Omental fat pad (tissue), 4 donors: ENCODE data around the gene PRORP. TPM values are rescaled to one million over a fixed set of nuclear protein-coding genes. Genes with fewer than 3 reads are reported as not detected.

Source experiments
- ATAC-seq: fragments of 150-250 bp; one replicate; pipeline ENCODE4 v1.9.1; 2016; ENCODE audit warnings: mild to moderate bottlenecking, moderate library complexity; ENCODE audit not compliant: low FRiP score
- DNase-seq: peaks from one replicate; pipeline ENCODE4 v3.0.0-alpha.2; 2019; ENCODE audit warnings: low spot score
- total RNA-seq, 4 donors: library from RNA; depleted of rRNA; stranded (reverse); fragments of >200 nt; gene quantifications; one replicate each; pipeline ENCODE4 v1.1.0, GENCODE V29; 2016
- TF ChIP-seq, protein P1 (sequence below), 3 donors: fragments of 450-650 bp; IDR thresholded peaks; one replicate each; pipeline ENCODE4 v1.5.1; 2016 to 2017; ENCODE audit warnings: antibody characterized with exemption in 3 of 3, mild to moderate bottlenecking in 3 of 3, moderate library complexity in 2 of 3

PRORP gene
- total RNA-seq, 4 donors from 2014 or later: 19.4 to 31.4 (median 24.1) TPM

GRCh38 chr14:35117112-35117511 lies 5.2 kb upstream of the PRORP start:
- TF ChIP-seq, protein P1, sequence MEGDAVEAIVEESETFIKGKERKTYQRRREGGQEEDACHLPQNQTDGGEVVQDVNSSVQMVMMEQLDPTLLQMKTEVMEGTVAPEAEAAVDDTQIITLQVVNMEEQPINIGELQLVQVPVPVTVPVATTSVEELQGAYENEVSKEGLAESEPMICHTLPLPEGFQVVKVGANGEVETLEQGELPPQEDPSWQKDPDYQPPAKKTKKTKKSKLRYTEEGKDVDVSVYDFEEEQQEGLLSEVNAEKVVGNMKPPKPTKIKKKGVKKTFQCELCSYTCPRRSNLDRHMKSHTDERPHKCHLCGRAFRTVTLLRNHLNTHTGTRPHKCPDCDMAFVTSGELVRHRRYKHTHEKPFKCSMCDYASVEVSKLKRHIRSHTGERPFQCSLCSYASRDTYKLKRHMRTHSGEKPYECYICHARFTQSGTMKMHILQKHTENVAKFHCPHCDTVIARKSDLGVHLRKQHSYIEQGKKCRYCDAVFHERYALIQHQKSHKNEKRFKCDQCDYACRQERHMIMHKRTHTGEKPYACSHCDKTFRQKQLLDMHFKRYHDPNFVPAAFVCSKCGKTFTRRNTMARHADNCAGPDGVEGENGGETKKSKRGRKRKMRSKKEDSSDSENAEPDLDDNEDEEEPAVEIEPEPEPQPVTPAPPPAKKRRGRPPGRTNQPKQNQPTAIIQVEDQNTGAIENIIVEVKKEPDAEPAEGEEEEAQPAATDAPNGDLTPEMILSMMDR (IDR thresholded peaks at IDR 0.05): no peak
- ATAC-seq: no peak

DNA sequence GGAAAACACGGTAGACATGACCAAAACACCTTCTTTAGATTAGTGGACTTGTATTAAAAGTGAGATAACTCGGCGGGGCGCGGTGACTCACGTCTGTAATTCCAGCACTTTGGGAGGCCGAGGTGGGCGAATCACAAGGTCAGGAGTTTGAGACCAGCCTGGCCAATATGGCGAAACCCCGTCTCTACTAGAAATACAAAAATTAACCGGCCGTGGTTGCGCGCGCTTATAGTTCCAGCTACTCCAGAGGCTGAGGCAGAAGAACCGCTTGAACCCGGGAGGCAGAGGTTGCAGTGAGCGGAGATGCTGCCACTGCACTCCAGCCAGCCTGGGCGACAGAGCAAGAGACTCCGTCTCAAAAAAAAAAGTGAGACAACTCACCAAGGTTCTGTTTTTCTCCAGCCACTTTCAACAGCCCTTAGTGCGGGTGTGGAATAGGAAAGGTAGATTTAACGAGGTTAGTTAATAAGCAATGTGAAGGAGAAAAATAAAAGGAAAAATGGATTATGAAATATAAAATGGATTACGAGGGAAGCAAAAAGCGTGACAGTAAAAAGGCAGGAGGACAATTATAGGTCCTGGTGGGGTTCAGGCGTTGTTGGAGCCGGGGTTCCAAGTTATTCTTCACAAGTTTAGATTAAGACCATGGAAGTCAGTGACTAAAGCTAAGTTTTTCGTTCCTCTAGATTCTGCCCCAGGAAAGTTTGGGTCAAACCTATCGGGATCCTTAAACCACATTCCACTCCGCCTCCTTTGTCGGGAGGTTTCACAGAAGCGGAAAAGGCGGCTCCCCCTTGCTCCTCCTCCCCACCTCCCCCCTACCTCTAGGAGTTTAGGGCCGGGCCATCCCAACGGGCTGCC lies 1.1 kb upstream of the PRORP start:
- ATAC-seq (no peak), DNase-seq (no peak)
- TF ChIP-seq, protein P1 (IDR thresholded peaks at IDR 0.05): no peak

More at GRCh38 chr14:35117112-35117511, 5.2 kb upstream of the PRORP start:
- no peak for DNase-seq

GRCh38 chr14:35122696-35123387 lies 490 bp downstream of the PRORP start:
- ATAC-seq (peak; percentile 20), DNase-seq (no peak)
- TF ChIP-seq, protein P1 (IDR thresholded peaks at IDR 0.05): no peak

GRCh38 chr14:35123388-35123703 lies 994 bp downstream of the PRORP start:
- TF ChIP-seq, protein P1 (IDR thresholded peaks at IDR 0.05): no peak
- ATAC-seq (no peak), DNase-seq (no peak)

DNA sequence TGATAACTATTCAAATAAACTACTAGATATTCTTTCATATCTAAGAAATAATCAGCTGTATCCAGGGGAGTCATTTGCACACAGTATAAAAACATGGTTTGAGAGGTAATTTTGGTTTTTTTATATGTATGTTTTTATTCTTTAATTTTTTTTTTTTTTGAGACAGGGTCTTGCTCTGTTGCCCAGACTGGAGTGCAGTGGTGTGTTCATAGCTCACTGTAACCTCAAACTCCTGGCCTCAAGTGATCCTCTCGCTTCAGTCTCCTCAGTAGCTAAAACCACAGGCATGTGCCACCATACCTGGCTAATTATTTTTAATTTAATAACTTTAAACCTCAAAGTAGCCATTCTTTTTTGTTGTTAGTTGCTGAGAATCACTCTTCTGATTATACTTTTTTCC lies 1.8 kb downstream of the PRORP start:
- DNase-seq (no peak), ATAC-seq (no peak)
- TF ChIP-seq, protein P1 (IDR thresholded peaks at IDR 0.05): no peak

DNA sequence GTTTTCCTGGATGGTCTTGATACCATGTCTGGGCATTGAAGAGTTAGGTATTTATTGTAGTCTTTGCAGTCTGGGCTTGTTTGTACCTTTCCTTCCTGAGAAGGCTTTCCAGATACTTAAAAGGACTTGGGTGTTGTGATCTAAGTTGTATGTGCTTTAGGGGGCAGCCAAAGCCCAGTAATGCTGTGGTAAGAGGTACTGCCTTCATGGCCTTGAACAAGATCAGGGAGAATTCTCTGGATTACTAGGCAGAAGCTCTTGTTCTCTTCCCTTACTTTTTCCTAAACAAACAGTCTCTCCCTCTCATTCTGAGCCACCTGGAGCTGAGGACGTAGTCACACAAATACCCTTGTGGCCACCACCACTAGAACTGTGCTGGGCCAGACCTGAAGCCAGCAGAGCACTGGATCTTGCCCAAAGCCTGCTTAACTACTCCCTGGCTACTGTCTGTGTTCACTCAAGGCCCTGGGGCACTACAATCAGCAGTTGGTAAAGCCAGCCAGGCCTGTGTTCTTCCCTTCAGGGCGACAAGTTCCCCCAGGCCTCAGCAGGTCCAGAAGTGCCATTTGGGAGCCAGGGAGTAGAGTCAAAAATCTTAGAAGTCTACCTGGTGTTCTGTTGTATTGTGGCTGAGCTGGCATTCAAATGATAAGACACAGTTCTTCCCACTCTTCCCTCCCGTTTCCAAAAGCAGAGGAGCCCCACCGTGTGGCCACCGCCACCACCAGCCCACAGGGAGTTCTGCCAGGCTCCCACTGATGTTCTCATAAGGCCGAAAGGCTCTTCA lies 11.4 kb downstream of the PRORP start:
- no peak for ATAC-seq
- no peak for DNase-seq

More for the DNA sequence above, 11.4 kb downstream of the PRORP start:
- TF ChIP-seq, protein P1 (IDR thresholded peaks at IDR 0.05): no peak
